ENCODE measurements around the gene MB.
A peak's percentile ranks its signal among the peaks of the same experiment; 100 is the strongest.

Gene MB

GRCh38 chr22:35593891-35594470, 23.1 kb downstream of the MB start:
- DNase-seq (ENCODE audit: low spot score), result no peak

- no peak for DNase-seq (ENCODE audit: low spot score)
These were observed 23.8 kb downstream of the MB start for GRCh38 chr22:35593071-35593890.

- no peak for DNase-seq (ENCODE audit: low spot score)
These were observed 24.6 kb downstream of the MB start for GRCh38 chr22:35592418-35592967.

- DNase-seq (ENCODE audit: low spot score), result no peak
These were observed 25.3 kb downstream of the MB start for GRCh38 chr22:35591714-35592417.

- no peak for DNase-seq (ENCODE audit: low spot score)
These were observed 26.4 kb downstream of the MB start for GRCh38 chr22:35590634-35591295.

- DNase-seq (ENCODE audit: low spot score), result no peak
These were observed 27.4 kb downstream of the MB start for GRCh38 chr22:35589756-35590093.

GRCh38 chr22:35589071-35589755, 27.9 kb downstream of the MB start:
- DNase-seq (ENCODE audit: low spot score), result no peak

GRCh38 chr22:35587896-35588295, 29.2 kb downstream of the MB start:
- no peak for DNase-seq (ENCODE audit: low spot score)

- DNase-seq (ENCODE audit: low spot score), result no peak
These were observed 29.7 kb downstream of the MB start for GRCh38 chr22:35587447-35587870.

GRCh38 chr22:35586771-35587170, 30.4 kb downstream of the MB start:
- no peak for DNase-seq (ENCODE audit: low spot score)

- peak; percentile 89 for DNase-seq (ENCODE audit: low spot score)
These were observed 34.1 kb downstream of the MB start for GRCh38 chr22:35582861-35583670.

- no peak for DNase-seq (ENCODE audit: low spot score)
These were observed 34.8 kb downstream of the MB start for GRCh38 chr22:35582218-35582860.

- DNase-seq (ENCODE audit: low spot score), result no peak
These were observed 36.1 kb downstream of the MB start for GRCh38 chr22:35581023-35581413.

GRCh38 chr22:35580351-35581022, 36.6 kb downstream of the MB start:
- DNase-seq (ENCODE audit: low spot score), result no peak

GRCh38 chr22:35578836-35579575, 38.1 kb downstream of the MB start:
- DNase-seq (ENCODE audit: low spot score), result no peak

GRCh38 chr22:35577799-35578659, 39.1 kb downstream of the MB start:
- no peak for DNase-seq (ENCODE audit: low spot score)

- no peak for DNase-seq (ENCODE audit: low spot score)
These were observed 40.5 kb downstream of the MB start for GRCh38 chr22:35576671-35577070.

- DNase-seq (ENCODE audit: low spot score), result no peak
These were observed 41.9 kb downstream of the MB start for GRCh38 chr22:35575116-35575748.
